Epithelial cell of proximal tubule (primary cell): ENCODE results near the gene ECE1. TPM values are rescaled to one million over a fixed set of nuclear protein-coding genes. Genes with fewer than 3 reads are reported as not detected.

Experiments used
- DNase-seq: peaks from one replicate; pipeline ENCODE4 v3.0.0-alpha.2; 2011; ENCODE audit warnings: low read depth
- H3K4me3 ChIP-seq: 2 replicates; pipeline ENCODE4 v1.5.1; 2011; ENCODE audit warnings: low read depth, mild to moderate bottlenecking, low read length
- CTCF ChIP-seq: conservative IDR thresholded peaks from 2 replicates; pipeline ENCODE4 v1.5.1; 2012; ENCODE audit warnings: low read depth, mild to moderate bottlenecking, low read length
- total RNA-seq: library from RNA; depleted of rRNA; stranded (reverse); fragments of >200 nt; gene quantifications from 2 replicates; pipeline ENCODE4 v1.2.3, GENCODE V29; 2015

Gene ECE1
- total RNA-seq, 1 donor from 2014 or later, result 115 TPM

- TF ChIP-seq CTCF, result no peak
- no peak overlapping the region for H3K4me3 ChIP-seq
- DNase-seq, result no peak
Measured at GRCh38 chr1:21313203-21313885, 23.1 kb upstream of the ECE1 start.

GRCh38 chr1:21312407-21312992, 22.2 kb upstream of the ECE1 start:
- no peak overlapping the region for H3K4me3 ChIP-seq
- DNase-seq, result no peak

GRCh38 chr1:21311016-21311415, 20.8 kb upstream of the ECE1 start:
- no peak for TF ChIP-seq CTCF
- H3K4me3 ChIP-seq, result no peak overlapping the region
- DNase-seq, result no peak

More at GRCh38 chr1:21312407-21312992, 22.2 kb upstream of the ECE1 start:
- TF ChIP-seq CTCF, result no peak

- no peak for TF ChIP-seq CTCF
- no peak for DNase-seq
- no peak overlapping the region for H3K4me3 ChIP-seq
Measured at GRCh38 chr1:21308847-21309652, 18.8 kb upstream of the ECE1 start.

- no peak overlapping the region for H3K4me3 ChIP-seq
- TF ChIP-seq CTCF, result no peak
- DNase-seq, result no peak
Measured at GRCh38 chr1:21308330-21308729, 18.1 kb upstream of the ECE1 start.

- DNase-seq, result no peak
- no peak for TF ChIP-seq CTCF
- H3K4me3 ChIP-seq, result no peak overlapping the region
Measured at GRCh38 chr1:21307663-21308305, 17.5 kb upstream of the ECE1 start.
